GM12874 (cell line): Measurements from ENCODE around the gene HBD.

Source experiments
- CTCF ChIP-seq: IDR thresholded peaks from 2 replicates; pipeline ENCODE4 v1.5.1; 2011; ENCODE audit warnings: low read depth, mild to moderate bottlenecking, control low read depth, low read length, moderate library complexity; ENCODE audit not compliant: insufficient read depth

Gene HBD

GRCh38 chr11:5234381-5234834, at the start of gene HBD:
TSS of gene HBD (minus strand) at chr11:5234483. CDS start at chr11:5234433, 50 bp downstream.
- TF ChIP-seq CTCF = no peak

DNA sequence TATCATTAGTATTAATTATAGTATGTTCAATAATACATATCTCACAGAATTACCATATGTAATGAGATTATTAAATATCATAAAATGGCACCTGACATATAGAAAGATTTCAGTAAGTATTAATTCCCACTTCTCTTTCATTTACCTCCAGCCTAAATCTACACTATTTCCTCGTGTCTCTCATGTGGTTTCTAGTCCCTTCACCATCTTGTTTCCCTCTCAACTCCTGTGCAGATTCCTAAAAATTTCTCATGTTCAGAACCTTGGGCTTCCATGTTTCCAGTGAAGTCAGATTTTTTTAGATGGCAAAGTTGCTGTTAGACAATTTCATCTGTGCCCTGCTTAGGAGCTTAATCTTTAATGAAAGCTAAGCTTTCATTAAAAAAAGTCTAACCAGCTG, 49.6 kb upstream of the HBD start:
- TF ChIP-seq CTCF = no peak

DNA sequence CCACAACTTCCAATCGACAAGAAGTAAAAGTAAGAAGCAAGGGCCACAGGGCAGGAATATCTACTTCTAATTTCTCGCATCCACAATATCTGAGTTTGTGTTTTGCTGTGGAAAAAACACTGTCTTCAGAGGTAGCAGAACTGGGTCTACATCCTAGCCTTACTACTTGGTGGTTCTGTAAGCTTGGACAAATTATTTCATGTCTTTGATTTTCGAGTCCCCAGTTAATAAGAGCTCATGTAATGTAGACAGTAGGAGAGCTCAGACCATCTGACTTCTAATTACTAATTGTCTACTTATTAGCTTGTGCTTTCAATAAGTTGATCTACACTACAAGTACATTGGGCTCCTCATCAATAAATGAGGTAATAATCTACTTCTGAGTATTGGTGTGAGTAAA, 48.8 kb upstream of the HBD start:
- no peak for TF ChIP-seq CTCF

GRCh38 chr11:5282628-5283027, 48.3 kb upstream of the HBD start:
- no peak for TF ChIP-seq CTCF

- TF ChIP-seq CTCF = no peak
These were observed 47.3 kb upstream of the HBD start for GRCh38 chr11:5281596-5281995.

DNA sequence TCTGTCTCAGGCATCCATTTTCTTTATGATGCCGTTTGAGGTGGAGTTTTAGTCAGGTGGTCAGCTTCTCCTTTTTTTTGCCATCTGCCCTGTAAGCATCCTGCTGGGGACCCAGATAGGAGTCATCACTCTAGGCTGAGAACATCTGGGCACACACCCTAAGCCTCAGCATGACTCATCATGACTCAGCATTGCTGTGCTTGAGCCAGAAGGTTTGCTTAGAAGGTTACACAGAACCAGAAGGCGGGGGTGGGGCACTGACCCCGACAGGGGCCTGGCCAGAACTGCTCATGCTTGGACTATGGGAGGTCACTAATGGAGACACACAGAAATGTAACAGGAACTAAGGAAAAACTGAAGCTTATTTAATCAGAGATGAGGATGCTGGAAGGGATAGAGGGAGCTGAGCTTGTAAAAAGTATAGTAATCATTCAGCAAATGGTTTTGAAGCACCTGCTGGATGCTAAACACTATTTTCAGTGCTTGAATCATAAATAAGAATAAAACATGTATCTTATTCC, 46.4 kb upstream of the HBD start:
- no peak for TF ChIP-seq CTCF

GRCh38 chr11:5279471-5280090, 45.3 kb upstream of the HBD start:
- TF ChIP-seq CTCF = no peak
